ENCODE results near the gene DTNBP1.
"Not testable (repeated sequence)": the region's sequence is repeated elsewhere in the genome, so short reads cannot be mapped to it uniquely, and the experiment has no call there.

DTNBP1 gene

GRCh38 chr6:15668918-15669317 is 6.1 kb upstream of the DTNBP1 start:
- DNase-seq (ENCODE audit: low read depth), result no peak

DNA sequence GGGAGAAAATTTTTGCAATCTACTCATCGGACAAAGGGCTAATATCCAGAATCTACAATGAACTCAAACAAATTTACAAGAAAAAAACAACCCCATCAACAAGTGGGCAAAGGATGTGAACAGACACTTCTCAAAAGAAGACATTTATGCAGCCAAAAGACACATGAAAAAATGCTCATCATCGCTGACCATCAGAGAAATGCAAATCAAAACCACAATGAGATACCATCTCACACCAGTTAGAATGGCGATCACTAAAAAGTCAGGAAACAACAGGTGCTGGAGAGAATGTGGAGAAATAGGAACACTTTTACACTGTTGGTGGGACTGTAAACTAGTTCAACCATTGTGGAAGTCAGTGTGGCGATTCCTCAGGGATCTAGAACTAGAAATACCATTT is 4.1 kb upstream of the DTNBP1 start:
- DNase-seq (ENCODE audit: low read depth), result not testable (repeated sequence)

GRCh38 chr6:15665237-15665636 is 2.4 kb upstream of the DTNBP1 start:
- no peak for DNase-seq (ENCODE audit: low read depth)

- DNase-seq (ENCODE audit: low read depth), result no peak
These were observed 473 bp upstream of the DTNBP1 start for GRCh38 chr6:15663130-15663871.

DNA sequence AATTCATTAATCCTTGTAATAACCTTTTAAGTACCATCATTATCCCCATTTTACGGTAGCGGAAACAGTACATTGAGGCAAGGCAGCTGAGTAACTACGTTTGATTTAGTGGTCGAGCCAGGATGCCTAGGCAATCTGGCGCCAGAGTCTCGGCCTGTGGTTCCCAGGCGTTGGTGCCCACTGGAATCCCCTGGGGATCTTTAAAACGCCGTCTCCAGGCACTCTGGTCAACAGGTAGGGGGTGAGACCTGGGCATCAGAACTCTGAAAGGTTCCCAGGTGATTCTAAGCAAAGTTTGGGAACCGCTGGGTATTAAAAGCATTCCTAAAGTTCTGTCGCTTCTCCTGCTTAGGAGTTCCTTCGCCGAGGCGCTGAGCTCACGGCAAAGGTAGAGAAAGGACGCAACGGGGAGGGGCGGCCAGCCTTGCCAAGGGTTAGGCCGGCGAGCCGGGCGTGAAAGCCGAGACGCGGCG is 939 bp downstream of the DTNBP1 start:
- DNase-seq (ENCODE audit: low read depth), result no peak

GRCh38 chr6:15659181-15659580 is 3.6 kb downstream of the DTNBP1 start:
- DNase-seq (ENCODE audit: low read depth), result no peak

- no peak for DNase-seq (ENCODE audit: low read depth)
These were observed 4.6 kb downstream of the DTNBP1 start for GRCh38 chr6:15658181-15658744.

GRCh38 chr6:15657290-15657689 is 5.5 kb downstream of the DTNBP1 start:
- DNase-seq (ENCODE audit: low read depth), result no peak

GRCh38 chr6:15656145-15656544 is 6.7 kb downstream of the DTNBP1 start:
- no peak for DNase-seq (ENCODE audit: low read depth)

- no peak for DNase-seq (ENCODE audit: low read depth)
These were observed 8.6 kb downstream of the DTNBP1 start for GRCh38 chr6:15654250-15654649.

- no peak for DNase-seq (ENCODE audit: low read depth)
These were observed 9.2 kb downstream of the DTNBP1 start for GRCh38 chr6:15653581-15653980.

- DNase-seq (ENCODE audit: low read depth), result not testable (repeated sequence)
These were observed 12.7 kb downstream of the DTNBP1 start for GRCh38 chr6:15650004-15650559.

- no peak for DNase-seq (ENCODE audit: low read depth)
These were observed 17.9 kb downstream of the DTNBP1 start for GRCh38 chr6:15644904-15645303.

GRCh38 chr6:15643542-15643941 is 19.3 kb downstream of the DTNBP1 start:
- DNase-seq (ENCODE audit: low read depth), result no peak

- no peak for DNase-seq (ENCODE audit: low read depth)
These were observed 20.6 kb downstream of the DTNBP1 start for GRCh38 chr6:15642276-15642675.

DNA sequence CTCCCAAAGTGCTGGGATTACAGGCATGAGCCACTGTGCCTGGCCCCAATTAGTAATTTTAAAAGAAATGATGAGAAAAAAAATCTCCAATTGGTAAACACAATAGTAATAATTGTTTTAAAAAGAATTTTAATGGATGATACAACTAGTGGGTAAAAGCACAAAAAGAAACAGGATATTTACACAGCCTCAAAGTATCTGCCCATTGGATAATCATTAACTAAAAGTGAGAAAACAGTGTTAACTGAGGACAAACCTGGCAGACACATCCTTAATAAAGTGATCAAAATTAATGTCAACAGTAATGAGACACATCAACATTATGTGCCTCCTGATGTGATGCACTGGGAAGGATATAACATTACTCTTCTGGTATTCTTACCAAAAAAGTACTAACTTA is 24.5 kb downstream of the DTNBP1 start:
- no peak for DNase-seq (ENCODE audit: low read depth)

GRCh38 chr6:15631432-15631831 is 31.4 kb downstream of the DTNBP1 start:
- DNase-seq (ENCODE audit: low read depth), result no peak

DNA sequence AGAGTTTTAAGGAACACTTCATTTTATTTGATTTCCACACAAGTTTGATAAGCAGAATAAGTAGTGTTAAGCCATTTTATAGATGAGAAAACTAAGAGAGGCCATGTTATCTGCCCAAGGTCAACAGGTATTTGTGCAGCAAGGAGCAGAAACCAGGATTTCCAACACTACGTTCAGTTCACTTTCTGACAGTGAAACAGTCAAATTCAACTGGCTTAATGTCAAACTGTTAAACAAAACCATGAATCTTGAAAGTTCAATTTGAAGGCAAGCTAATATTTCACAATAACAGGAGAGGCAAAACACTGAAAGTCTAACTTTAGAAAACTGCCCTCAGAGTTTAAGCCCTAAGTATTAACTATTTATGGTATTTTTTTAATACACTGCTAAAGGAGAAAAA is 32.6 kb downstream of the DTNBP1 start:
- DNase-seq (ENCODE audit: low read depth), result no peak

- no peak for DNase-seq (ENCODE audit: low read depth)
These were observed 33.3 kb downstream of the DTNBP1 start for GRCh38 chr6:15629487-15629886.

DNA sequence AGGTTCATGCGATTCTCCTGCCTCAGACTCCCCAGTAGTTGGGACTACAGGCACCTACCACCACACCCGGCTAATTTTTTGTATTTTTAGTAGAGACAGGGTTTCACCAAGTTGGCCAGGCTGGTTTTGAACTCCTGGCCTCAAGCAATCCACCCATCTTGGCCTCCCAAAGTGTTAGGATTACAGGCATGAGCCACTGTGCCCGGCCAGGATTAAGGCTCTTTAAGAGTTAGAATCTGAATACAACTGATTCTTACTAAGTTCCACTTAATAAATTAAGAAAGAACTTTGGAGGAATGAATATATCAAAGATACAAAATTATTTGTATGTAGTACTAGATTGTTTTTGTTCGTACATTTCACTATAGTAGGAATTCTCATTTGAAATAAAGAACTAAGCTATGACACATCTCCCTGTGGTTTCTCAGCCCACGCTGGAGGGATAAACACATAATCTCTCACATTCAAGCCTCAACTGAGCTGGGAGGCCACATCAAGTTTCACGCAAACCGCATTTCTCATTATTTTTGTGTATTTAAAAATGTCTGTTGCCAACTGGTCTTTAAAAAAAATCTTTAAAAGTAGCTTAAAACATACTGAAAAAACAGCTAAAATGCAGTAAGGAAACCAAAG is 34.2 kb downstream of the DTNBP1 start:
- DNase-seq (ENCODE audit: low read depth), result no peak

DNA sequence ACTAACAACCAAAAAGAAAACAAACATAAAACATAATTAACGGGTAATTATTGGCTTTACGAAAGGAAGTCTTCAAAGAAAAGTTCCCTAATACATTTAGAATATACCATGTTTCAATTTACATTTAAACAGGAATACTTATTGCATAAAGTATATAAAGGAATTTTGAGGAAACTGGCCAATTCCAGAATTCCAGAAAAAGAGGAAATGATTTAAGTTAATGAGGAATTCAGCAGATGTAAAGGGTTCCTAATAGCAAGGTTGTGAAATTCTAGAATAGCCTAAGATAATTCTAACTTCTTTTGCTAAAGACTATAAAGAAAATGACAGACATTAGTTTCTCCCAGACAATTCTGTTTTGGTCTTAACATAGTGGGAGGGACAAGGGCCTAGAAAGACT is 35.0 kb downstream of the DTNBP1 start:
- no peak for DNase-seq (ENCODE audit: low read depth)

- no peak for DNase-seq (ENCODE audit: low read depth)
These were observed 35.8 kb downstream of the DTNBP1 start for GRCh38 chr6:15626878-15627674.
